GM19025 (cell line): Measurements from ENCODE around the gene RABGGTA.
"Not testable (repeated sequence)": the region's sequence is repeated elsewhere in the genome, so short reads cannot be mapped to it uniquely, and the experiment has no call there.

Source experiments
- ATAC-seq: cut with Tn5 transposase; IDR thresholded peaks from one replicate; pipeline ENCODE4 v1.9.1; 2021; ENCODE audit warnings: mild to moderate bottlenecking, low read depth, moderate library complexity; ENCODE audit not compliant: unreplicated experiment

Gene RABGGTA

GRCh38 chr14:24224618-24225071, 46.8 kb downstream of the RABGGTA start:
- ATAC-seq = no peak

DNA sequence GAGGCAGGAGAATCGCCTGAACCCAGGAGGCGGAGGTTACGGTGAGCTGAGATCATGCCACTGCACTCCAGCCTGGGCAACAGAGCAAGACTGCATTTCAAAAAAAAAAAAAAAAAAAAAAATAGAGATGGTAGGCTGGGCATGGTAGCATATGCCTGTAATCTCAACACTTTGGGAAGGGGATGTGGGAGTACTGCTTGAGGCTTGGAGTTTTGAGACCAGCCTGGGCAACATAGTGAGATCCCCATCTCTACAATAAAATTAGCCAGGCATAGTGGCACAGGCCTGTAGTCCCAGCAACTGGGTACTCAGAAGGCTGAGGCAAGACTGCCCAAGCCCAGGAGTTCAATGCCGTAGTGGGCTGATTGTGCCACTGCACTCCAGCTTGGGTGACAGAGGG, 48.4 kb downstream of the RABGGTA start:
- ATAC-seq = not testable (repeated sequence)

- no peak for ATAC-seq
These were observed 51.9 kb downstream of the RABGGTA start for GRCh38 chr14:24219521-24219920.

DNA sequence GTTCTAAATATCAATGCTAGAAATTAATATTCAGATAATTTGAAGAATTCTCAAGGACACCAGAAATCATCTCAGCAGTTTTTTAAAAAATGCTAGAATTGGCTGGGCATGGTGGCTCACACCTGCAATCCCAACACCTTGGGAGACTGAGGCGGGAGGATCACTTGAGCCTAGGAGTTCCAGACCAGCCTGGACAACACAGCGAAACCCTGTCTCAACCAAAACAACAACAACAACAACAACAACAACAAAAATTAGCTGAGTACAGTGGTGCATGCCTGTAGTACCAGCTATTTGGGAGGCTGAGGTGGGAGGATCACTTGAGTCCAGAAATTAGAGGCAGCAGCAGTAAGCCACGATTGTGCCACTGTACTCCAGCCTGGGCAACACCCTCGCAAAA, 52.3 kb downstream of the RABGGTA start:
- no peak for ATAC-seq

DNA sequence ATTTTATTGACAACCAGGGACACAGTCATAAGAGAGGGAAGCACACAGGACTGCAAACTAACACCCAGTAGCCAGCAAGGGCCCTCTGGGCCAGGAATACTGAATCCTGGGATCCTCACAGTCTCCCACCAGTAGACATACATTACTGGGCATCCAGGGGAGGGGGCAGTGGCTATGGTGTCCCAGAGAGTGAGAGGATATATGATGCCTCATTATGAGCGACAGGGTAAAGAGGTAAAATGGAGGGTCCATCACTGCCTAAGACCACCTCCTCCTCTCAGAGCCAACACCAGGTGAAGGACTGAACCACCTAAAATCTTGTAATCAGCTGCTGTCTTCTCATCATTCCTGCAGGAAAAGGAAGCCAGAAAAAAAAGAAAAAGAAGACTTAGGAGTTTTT, 54.5 kb downstream of the RABGGTA start:
- ATAC-seq = not testable (repeated sequence)

DNA sequence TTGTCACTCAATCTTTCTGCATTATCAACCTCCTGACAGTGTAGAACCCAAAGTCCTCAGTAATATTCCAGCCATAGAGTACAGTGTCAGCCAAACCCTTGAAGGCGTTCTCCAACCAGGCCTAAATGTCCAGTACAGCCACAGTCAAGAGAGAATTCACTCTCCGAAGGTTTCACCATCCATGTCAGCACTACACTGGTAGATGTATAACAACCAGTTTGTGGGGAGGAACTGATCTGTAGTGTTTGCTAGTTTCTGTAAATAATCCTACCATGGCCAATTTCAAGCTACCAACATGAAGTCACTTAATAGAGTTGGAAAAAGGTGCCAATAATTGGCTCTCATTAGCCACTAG, 55.1 kb downstream of the RABGGTA start:
- no peak for ATAC-seq
